Caki2 (cell line): ENCODE results near the gene MGST2. TPM values are rescaled to one million over a fixed set of nuclear protein-coding genes. Genes with fewer than 3 reads are reported as not detected.
"Not testable (repeated sequence)": the region's sequence is repeated elsewhere in the genome, so short reads cannot be mapped to it uniquely, and the experiment has no call there.

ENCODE experiments used
- DNase-seq: peaks from one replicate; pipeline ENCODE4 v3.0.0-alpha.2; 2015; ENCODE audit warnings: low read depth
- in situ Hi-C: cut with HindIII; loops from 2 replicates; pipeline ENCODE4 v1.10.0; 2016; ENCODE audit warnings: low sequenced_read_pairs, low pct_unique_long_range_greater_than_20kb, mixed read lengths
- total RNA-seq: library from RNA; depleted of rRNA; stranded (reverse); fragments of >200 nt; shearing (Covaris generic); gene quantifications from 2 replicates; pipeline ENCODE4 v1.2.3, GENCODE V29; 2014; ENCODE audit warnings: low replicate concordance; rRNA removed

MGST2 gene
- 48.5 and 54.0 TPM in 2 replicates for total RNA-seq

- in situ Hi-C loops = no loop called here
- DNase-seq = peak; percentile 78
Observed at GRCh38 chr4:139665690-139666529, at the start of gene MGST2. Gene MGST2, plus strand, starts transcription at chr4:139665819. Its CDS starts 201 bp downstream, at chr4:139666020.

DNA sequence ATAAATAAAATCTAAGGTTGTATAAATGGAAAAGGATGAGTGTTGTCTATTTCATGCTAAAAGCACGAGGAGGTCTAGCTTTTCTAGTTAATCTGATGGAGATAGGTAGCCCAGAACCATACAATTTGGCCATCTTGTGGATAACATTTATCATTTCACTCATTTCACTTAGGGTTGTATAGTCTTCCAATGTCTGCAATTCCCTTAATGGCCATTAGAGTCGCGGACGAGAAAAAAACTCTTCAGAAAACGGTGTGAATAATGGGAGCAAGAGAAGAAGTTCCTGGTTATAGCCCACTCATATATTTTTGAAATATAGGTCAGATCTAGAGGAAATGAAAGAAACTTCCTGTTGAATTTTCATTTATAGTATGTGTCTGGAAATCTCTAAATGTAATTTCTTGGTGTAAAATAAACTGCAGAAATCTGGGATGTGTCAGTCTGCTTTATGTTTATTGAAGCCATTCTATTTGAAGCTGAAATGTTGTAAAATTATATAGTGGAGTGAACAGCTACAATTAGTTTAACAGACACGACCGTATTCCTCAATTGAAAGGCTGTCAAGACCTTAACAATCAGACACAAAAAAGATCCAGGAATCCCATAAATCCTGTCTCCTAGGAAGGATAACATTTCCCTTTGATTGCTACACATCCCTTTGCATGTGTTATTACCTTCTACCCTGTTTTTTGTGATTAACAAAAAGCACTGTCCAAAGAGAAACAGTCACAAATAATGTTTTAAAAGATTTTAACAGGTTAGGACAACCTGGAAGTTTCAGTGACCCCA, 47.7 kb upstream of the MGST2 start:
- no peak for DNase-seq
- in situ Hi-C loops = no loop called here

DNA sequence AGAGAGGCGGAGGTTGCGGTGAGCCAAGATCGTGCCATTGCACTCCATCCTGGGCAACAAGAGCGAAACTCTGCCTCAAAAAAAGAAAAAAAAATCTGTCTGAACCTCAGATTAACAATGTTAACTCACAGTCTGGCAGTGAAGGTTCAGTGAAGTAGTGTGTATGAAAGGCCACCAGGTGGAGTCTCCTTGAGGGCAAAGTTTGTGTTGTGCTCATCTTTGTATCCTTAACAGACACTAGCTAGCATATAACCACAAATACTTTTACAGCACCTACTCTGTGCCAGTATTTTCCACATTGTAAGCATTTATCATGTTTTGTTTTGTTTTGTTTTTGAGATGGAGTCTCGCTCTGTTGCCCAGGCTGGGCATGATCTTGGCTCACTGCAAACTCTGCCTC, 46.0 kb upstream of the MGST2 start:
- DNase-seq = no peak
- in situ Hi-C loops = no loop called here

GRCh38 chr4:139622901-139623381, 42.7 kb upstream of the MGST2 start:
- in situ Hi-C loops = no loop called here
- no peak for DNase-seq

- no peak for DNase-seq
- in situ Hi-C loops = no loop called here
Observed at GRCh38 chr4:139624441-139625092, 41.1 kb upstream of the MGST2 start.

GRCh38 chr4:139625093-139625455, 40.5 kb upstream of the MGST2 start:
- no peak for DNase-seq
- in situ Hi-C loops = no loop called here

DNA sequence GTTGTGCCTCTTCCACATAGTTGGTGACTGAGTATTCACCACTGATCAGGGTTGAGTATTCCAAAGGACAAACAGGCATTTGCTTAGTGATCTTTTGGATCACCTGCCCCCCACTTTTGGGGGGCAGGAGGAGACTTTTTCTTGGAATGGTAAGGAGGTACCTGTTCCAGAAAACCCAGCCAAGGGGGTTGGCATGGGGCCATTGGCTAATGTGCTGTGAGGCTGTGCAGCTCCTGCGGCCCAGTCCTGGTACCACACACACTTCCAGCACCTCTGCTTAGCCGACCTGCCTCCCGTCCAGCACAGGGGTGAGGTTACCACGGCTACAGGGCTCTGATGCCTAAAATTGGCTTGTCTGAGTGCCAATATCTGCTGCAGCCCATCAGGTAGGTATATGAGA, 40.1 kb upstream of the MGST2 start:
- in situ Hi-C loops = no loop called here
- no peak for DNase-seq

DNA sequence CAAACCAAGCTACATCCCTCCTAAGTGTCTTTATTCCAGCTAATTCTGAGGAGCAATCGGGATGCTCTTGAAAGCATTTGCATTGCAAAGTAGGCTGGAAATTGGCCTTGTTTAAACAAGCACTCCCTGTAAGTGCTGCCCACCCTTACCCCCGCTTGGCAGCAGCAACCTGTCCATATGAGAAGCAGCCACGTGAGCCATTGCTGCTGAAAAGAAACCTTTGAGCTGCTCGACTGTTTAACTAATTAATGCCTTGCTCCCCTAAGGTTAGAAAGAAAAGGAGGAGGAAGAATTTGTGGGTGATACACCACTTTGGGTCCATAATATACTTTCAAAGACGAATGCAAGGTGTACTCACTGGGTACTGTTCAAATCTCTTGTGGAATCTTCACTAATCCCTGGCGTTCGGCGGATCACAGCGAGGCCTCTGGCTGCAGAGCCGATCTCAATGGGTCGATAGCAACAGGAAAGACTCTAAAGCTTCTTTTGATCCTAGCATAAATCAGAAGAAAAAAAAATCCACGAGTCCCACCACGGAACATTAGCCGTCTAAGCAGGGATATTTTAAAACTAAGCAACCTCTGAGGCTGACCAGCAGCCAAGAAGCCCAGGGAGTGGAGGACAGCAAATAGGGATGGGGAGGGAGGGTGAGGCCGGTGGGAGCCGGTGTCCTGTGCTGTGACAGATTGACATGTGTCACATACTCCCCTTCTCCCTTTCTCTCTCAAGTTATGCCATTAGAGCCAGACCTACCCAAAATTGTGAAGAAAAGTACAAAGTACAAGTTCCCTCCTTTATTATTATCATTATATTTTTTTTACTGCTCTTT, 37.2 kb upstream of the MGST2 start:
- in situ Hi-C loops = no loop called here
- no peak for DNase-seq

DNA sequence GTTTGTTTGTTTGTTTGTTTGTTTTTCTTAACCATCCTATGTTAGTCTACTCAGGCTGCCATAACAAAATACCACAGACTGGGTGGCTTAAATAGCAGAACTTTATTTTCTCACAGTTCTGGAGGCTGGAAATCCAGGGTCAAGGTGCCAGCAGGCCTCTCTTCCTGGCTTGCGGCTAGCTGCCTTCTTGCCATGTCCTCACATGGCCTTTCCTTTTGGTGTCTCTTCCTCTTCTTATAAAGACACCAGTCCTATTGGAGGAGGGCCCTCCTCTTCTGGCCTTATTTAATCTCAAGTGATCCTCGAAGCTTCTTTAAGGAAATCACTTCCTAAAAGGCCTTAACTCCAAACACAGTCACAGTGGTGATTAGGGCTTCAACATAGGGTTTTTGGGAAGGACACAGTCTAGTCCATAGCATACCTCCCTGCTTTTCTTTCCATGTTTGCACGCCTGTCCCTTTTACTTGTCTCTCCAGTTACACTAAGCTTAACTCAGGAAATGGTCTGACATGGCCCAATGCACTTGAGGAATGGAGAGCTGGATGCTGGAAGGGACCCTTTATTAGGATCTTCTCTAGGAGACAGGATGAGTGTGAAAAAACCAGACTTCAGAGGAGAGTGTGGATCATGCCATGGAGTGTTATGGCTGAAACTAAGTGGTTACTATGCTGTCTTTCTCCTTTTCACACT, 36.0 kb upstream of the MGST2 start:
- in situ Hi-C loops = no loop called here
- no peak for DNase-seq

DNA sequence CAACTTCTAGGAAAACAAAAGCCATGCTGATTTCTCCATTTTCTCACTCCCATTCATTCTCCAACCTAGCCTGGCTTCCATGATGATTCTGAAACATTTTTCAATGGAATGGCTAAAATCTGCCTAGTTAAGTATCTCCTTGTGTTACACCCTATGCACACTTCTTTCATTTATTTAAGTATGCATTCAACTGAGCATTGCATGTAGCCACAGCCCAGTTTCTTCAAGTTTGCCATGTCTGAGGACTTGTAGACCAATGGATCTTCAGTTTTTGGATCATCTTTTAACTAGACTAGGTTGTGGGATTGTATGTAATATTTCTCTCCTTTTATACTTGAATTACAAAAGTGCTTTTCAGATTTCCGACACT, 35.5 kb upstream of the MGST2 start:
- DNase-seq = no peak

DNA sequence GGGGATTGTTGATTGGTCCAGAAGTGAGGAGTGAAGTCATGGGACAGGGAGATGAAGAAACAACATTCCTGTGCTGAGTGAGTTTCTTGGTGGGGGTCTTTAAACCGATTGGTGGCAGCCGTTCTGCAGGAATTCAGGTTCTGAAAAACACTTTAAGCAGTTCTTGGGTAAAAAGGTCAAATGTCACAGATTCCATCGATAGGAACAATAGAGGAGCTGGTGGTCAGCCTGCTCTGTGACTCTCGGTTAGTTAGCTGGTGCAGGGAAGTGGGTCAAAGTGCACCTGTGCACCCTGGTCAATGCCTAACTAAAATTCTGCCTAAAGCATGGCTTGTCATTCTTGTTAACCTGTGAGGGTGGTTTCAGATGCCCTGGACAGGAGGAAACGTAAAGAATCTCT, 34.6 kb upstream of the MGST2 start:
- in situ Hi-C loops = no loop called here
- no peak for DNase-seq

More for the DNA sequence above, 35.5 kb upstream of the MGST2 start:
- in situ Hi-C loops = no loop called here

DNA sequence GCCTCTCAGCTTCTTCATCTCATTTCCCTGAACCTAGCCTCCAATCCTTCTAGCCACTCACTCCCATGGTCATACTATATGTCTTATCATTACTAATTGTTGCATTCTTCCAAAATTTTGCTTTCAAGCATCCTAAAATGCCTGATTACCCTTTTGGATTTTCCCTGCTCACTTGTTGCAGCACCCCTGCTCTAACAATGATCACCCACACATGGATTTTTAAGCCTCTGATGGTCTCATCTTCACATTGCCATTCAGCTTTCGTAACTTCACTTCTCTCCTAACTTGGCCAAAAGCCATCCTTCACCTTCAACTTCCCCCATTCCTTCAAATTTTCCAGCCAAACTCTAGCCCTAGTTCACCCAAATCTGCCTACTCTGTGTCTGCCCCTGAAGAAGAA, 33.8 kb upstream of the MGST2 start:
- in situ Hi-C loops = no loop called here
- no peak for DNase-seq

GRCh38 chr4:139632739-139633138, 32.9 kb upstream of the MGST2 start:
- DNase-seq, in situ Hi-C loops: not testable (repeated sequence)

DNA sequence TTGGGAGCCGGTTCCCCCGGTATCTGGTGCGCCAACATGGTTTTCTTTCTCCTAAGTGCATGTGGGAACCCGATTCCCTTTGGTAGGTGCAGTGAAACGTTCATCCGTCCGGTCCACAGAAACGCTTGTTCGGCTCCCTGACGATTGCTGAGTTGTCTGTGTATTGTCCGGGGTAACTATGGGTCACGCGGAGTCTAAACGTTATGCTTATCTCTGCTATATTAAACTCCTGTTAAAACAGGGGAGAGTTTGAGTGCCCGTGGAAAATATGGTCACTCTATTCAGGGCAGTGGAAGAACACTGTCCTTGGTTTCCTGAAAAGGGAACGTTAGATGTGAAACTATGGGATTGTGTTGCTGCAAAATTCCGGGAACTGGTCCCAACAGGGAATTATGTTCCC, 32.4 kb upstream of the MGST2 start:
- in situ Hi-C loops = no loop called here
- no peak for DNase-seq

- in situ Hi-C loops = no loop called here
- DNase-seq = no peak
Observed at GRCh38 chr4:139633661-139634060, 32.0 kb upstream of the MGST2 start.

DNA sequence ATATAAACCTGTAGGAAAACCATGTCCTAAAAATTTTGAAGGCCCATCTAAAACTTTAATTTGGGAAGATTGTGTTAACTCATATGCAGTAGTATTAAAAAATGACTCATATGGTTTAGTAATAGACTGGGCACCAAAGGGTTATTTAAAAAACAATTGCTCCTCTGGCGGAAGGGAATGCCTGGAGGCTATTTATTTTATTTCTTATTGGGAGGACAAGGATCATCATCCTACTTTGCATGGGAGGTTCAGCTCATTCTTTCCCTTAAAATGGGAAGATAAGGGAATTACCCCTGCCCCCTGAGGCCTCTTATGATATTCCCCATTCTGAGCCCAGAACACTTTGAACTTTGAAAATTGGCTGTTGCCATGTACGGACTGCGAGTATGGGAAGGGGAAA, 29.7 kb upstream of the MGST2 start:
- no peak for DNase-seq
- in situ Hi-C loops = no loop called here

DNA sequence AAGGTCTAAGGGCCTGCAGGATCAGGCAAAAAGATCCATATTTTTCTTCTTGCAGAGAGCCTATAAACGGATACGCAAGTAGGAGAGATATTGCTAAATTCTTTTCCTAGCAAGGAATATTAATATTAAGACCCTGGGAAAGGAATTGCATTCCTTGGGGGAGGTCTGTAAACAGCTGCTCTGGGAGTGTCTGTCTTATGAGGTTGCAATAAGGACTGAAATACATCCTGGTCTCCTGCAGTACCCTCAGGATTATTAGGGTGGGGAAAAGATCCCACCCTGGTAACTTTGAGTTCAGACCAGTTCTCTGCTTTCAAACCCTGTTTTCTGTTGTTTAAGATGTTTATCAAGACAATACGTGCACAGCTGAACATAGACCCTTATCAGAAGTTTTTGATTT, 27.3 kb upstream of the MGST2 start:
- in situ Hi-C loops, DNase-seq: not testable (repeated sequence)

DNA sequence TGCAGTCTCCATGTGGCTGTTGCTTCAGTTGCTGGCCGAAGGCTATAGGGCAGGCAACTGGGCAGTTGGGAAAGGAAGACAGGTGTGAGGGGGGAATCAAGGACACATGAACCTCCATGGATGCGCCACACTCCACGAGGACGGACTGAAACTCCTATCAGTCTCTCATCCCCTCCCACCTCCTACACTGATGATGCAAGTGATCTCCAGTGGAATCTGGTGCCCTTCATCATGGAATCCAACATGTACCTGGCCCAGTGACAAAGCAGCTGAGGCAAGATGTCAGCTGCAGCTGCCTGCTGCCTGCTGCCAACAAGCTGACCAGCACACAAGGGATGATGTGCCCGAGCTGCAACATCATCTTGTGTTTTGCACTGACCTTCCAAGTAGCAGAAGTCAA, 26.0 kb upstream of the MGST2 start:
- no peak for DNase-seq
- in situ Hi-C loops = no loop called here
